Left cardiac atrium (tissue), 4 donors: ENCODE measurements around the gene SERINC3. TPM values are rescaled to one million over a fixed set of nuclear protein-coding genes. Genes with fewer than 3 reads are reported as not detected.
"Not testable (repeated sequence)": the region's sequence is repeated elsewhere in the genome, so short reads cannot be mapped to it uniquely, and the experiment has no call there.

Experiments
- ATAC-seq, 2 donors: fragments of 200-7000 bp; cut with Tn5 transposase; one replicate each; pipeline ENCODE4 v1.9.1; 2020; ENCODE audit warnings: mild to moderate bottlenecking in 2 of 2, moderate library complexity in 2 of 2
- DNase-seq: peaks from one replicate; pipeline ENCODE4 v3.0.0-alpha.2; 2020
- intact Hi-C, 2 donors: fragments of 100-400 bp; cut with DNase I; formaldehyde crosslinking; loops; one replicate each; pipeline versions ENCODE4 v1.14.1 to v1.15.1; 2022 to 2023
- total RNA-seq, 2 donors: library from RNA; stranded (reverse); fragmentation: NEBNext Ultra II Directional; extraction: Animal tissue kit (Norgen Biotek cat#: 25700); gene quantifications; one replicate each; pipeline ENCODE4 v1.2.1, GENCODE V29; 2021
- donor health status: DM: no; HTN: yes; CAD: no.
- donor health status: DM: no; HTN: yes; CAD: no; lungs with severe emphysema.
- donor health status: DM: yes; HTN: yes; CAD: no.
- donor health status: Dilated cardiomyopathy.

Gene SERINC3
- total RNA-seq, 2 donors from 2014 or later: 83.9 to 92.8 TPM

- intact Hi-C loops: loop anchor here in 1 of 2 donors (10.0 kb wide), 1 partner anchor 261 kb away; the partner anchor contains the start of gene OSER1
- peak; percentile 99 for ATAC-seq
- DNase-seq: peak; percentile 92
Observed at GRCh38 chr20:44475694-44476560, 45.9 kb downstream of the SERINC3 start, which contains the start of gene TTPAL. TTPAL (plus strand) TSS chr20:44475874; CDS start chr20:44480000, 4,126 bp downstream.

GRCh38 chr20:44475372-44475693 is 46.5 kb downstream of the SERINC3 start:
- DNase-seq: no peak
- no peak for ATAC-seq
- intact Hi-C loops: loop anchor here in 1 of 2 donors (10.0 kb wide), 1 partner anchor 261 kb away; the partner anchor contains the start of gene OSER1

GRCh38 chr20:44472283-44472682 is 49.6 kb downstream of the SERINC3 start:
- not testable (repeated sequence) for DNase-seq, ATAC-seq
- intact Hi-C loops: loop anchor here (5.0 to 10.0 kb wide), 2 partner anchors 255 to 257 kb away; partner anchors contain the start of gene OSER1 (in 1 of the 2)

- intact Hi-C loops: loop anchor here (2.0 to 10.0 kb wide), 3 partner anchors 83 to 257 kb away; partner anchors contain the start of gene OSER1 (in 1 of the 2)
Observed at GRCh38 chr20:44471481-44471882, 50.4 kb downstream of the SERINC3 start.

GRCh38 chr20:44470327-44470726 is 51.5 kb downstream of the SERINC3 start:
- no peak for DNase-seq
- no peak for ATAC-seq
- intact Hi-C loops: loop anchor here (2.0 to 10.0 kb wide), 3 partner anchors 82 to 256 kb away; partner anchors contain the start of gene OSER1 (in 1 of the 2)

More at GRCh38 chr20:44471481-44471882, 50.4 kb downstream of the SERINC3 start:
- ATAC-seq (no peak), DNase-seq (no peak)

GRCh38 chr20:44468044-44468782 is 53.7 kb downstream of the SERINC3 start:
- intact Hi-C loops: no loop called here
- ATAC-seq: no peak

GRCh38 chr20:44467289-44467883 is 54.5 kb downstream of the SERINC3 start:
- DNase-seq (peak; percentile 41), ATAC-seq (peak; percentile 58 to 60)
- intact Hi-C loops: no loop called here

More at GRCh38 chr20:44468044-44468782, 53.7 kb downstream of the SERINC3 start:
- no peak for DNase-seq

- ATAC-seq (no peak), DNase-seq (no peak)
- intact Hi-C loops: no loop called here
Observed at GRCh38 chr20:44465001-44465560, 56.8 kb downstream of the SERINC3 start.

- ATAC-seq (no peak), DNase-seq (no peak)
- intact Hi-C loops: no loop called here
Observed at GRCh38 chr20:44464514-44464913, 57.4 kb downstream of the SERINC3 start.

GRCh38 chr20:44463466-44463865 is 58.4 kb downstream of the SERINC3 start:
- ATAC-seq (no peak), DNase-seq (no peak)
- intact Hi-C loops: no loop called here

GRCh38 chr20:44461803-44462174 is 60.1 kb downstream of the SERINC3 start:
- intact Hi-C loops: no loop called here
- DNase-seq: no peak
- no peak for ATAC-seq

GRCh38 chr20:44461142-44461802 is 60.6 kb downstream of the SERINC3 start:
- intact Hi-C loops: no loop called here
- ATAC-seq (no peak), DNase-seq (no peak)

GRCh38 chr20:44460795-44461141 is 61.1 kb downstream of the SERINC3 start:
- DNase-seq: no peak
- ATAC-seq: peak in 1 of 2 donors; percentile 41
- intact Hi-C loops: no loop called here

- intact Hi-C loops: no loop called here
- ATAC-seq (no peak), DNase-seq (no peak)
Observed at GRCh38 chr20:44459271-44459670, 62.6 kb downstream of the SERINC3 start.

- DNase-seq (no peak), ATAC-seq (no peak)
- intact Hi-C loops: no loop called here
Observed at GRCh38 chr20:44457016-44457415, 64.9 kb downstream of the SERINC3 start.

GRCh38 chr20:44456611-44457010 is 65.3 kb downstream of the SERINC3 start:
- ATAC-seq (no peak), DNase-seq (no peak)
- intact Hi-C loops: no loop called here

- intact Hi-C loops: no loop called here
- no peak for DNase-seq
- ATAC-seq: no peak
Observed at GRCh38 chr20:44455126-44455525, 66.7 kb downstream of the SERINC3 start.

GRCh38 chr20:44454306-44454963 is 67.4 kb downstream of the SERINC3 start:
- ATAC-seq (no peak), DNase-seq (no peak)
- intact Hi-C loops: no loop called here
